ENCODE results near the gene PILRA.
"Not testable (repeated sequence)": the region's sequence is repeated elsewhere in the genome, so short reads cannot be mapped to it uniquely, and the experiment has no call there.

The PILRA gene

GRCh38 chr7:100381531-100382233, 8.4 kb downstream of the PILRA start:
- not testable (repeated sequence) for DNase-seq

DNA sequence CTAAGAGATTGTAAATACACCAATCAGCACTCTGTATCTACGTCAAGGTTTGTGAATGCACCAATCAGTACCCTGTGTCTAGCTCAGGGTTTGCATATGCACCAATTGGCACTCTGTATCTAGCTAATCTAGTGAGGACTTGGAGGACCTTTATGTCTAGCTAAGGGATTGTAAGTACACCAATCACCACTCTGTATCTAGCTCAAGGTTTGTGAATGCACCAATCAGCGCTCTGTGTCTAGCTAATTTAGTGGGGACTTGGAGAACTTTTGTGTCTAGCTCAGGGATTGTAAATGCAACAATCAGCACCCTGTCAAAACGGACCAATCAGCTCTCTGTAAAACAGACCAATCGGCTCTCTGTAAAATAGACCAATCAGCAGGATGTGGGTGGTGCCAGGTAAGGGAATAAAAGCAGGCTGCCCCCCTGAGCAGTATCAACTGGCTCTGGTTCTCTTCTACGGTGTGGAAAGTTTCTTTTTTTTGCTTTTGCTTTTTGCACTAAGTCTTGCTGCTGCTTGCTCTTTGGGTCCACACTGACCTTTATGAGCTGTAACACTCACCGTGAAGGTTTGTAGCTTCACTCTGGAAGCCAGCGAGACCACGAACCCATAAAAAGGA, 9.1 kb downstream of the PILRA start:
- DNase-seq = not testable (repeated sequence)

GRCh38 chr7:100384628-100385294, 11.5 kb downstream of the PILRA start:
- no peak for DNase-seq

GRCh38 chr7:100386940-100387339, 13.7 kb downstream of the PILRA start:
- no peak for DNase-seq

DNA sequence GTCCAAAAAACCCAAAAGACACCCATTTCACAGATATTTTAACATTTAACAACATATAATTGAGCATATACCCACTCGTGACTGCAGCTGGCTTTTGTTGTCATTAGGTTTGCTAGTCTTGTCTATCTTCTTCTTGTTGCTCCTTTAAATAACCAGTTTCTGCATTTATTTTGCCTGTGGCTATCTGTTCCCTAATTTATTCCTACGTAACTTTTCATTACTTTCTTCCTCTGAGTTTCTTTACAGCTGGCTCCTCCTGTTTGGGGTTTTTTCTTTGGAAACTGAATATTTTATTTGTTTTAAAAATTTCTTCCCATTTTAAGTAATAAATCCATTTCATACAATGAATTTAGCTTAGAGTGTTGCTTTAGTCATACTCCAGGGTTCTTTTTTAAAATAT, 14.4 kb downstream of the PILRA start:
- DNase-seq = no peak

GRCh38 chr7:100389437-100390088, 16.3 kb downstream of the PILRA start:
- no peak for DNase-seq

- DNase-seq = no peak
These were observed 17.2 kb downstream of the PILRA start for GRCh38 chr7:100390286-100391009.

DNA sequence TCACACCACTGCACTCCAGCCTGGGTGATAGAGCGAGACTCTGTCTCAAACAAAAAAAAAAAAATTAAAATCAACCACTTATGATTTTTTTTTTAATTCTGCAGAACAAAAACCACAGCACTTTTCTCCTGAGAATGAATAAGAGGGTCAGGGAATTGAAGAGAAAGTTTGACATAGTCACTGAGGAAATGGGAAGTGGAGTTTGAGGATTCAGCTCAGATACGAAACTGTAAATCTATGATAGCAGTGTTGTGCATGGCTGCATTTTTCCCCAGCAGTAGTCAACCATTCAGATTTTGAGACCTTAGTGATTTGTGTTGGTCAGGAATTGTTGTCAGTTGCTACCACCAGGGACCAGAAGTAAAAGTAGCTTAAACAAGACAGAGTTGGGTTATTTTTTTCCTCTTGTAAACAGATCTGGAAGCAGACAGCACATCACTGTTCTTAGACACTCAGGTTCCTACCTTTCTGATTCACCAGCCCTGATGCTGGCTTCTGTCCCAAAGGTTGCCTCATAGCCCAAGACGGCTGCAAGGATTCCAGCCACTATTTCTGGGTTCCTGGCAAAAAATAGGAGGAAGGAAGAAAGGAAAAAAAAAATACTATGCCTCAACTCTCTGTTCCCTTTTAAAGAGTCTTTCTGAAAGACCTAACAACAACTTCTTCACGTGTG, 20.1 kb downstream of the PILRA start:
- DNase-seq = no peak

DNA sequence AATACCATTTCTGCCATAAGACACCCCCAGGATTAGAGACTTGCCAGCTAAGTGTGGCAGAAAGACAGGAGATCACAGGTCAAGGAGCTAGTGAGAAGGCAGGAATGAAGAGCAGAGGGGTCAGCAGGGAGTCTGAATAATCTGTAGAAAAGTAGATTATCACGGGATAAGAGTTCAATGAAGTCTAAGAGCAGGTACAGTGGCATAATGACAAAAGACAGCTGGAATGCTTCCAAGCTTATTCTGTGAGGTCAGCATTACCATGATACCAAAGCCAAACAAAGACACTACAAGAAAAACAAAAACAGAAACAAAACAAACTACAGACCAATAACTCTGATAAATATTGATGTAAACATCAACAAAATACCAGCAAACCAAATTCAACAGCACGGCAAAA, 20.8 kb downstream of the PILRA start:
- DNase-seq = no peak

DNA sequence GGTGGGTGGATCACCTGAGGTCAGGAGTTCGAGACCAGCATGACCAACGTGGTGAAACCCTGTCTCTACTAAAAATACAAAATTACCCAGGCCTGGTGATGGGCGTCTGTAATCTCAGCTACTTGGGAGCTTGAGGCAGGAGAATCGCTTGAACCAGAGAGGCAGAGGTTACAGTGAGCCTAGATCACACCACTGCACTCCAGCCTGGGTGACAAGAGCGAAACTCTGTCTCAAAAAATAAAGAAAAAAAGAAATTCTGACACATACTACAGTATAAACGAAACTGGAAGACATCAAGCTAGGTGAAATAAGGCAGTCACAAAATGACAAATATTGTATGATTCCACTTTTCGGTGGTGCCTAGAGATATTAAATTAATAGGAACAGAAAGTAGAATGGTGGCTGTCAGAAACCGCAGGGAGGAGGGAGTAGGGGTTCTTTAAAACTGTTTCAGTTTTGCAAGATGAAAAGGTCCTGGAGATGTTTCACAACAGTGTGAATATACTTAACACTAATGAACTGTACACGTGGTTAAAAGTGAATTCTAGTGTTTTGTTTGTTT, 23.2 kb downstream of the PILRA start:
- DNase-seq = peak; percentile 69

GRCh38 chr7:100397315-100398081, 24.2 kb downstream of the PILRA start:
- DNase-seq = no peak

DNA sequence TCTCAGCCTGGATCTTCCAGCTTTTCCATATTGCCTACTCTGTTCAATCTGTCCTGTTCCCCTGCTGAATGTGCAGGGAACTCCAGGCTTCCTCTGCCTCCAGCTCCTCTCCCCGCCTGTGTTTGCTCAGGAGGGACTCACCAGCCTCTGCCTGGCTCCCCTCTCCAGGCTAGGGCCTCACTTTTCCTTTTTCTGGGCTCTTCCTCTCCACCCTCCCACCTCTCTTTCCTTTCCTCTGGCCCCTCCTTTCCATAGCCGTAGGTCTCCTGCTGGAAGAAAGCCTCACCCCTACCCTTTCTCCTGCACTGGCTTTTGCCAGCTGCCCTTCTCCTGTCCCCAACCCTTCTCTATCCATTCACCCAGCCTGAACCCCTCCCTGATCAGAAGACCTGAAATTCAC, 25.0 kb downstream of the PILRA start:
- DNase-seq = no peak

- DNase-seq = no peak
These were observed 26.8 kb downstream of the PILRA start for GRCh38 chr7:100400041-100400440.

- peak; percentile 11 for DNase-seq
These were observed 27.4 kb downstream of the PILRA start for GRCh38 chr7:100400656-100401055.

GRCh38 chr7:100401811-100402210, 28.5 kb downstream of the PILRA start:
- no peak for DNase-seq

DNA sequence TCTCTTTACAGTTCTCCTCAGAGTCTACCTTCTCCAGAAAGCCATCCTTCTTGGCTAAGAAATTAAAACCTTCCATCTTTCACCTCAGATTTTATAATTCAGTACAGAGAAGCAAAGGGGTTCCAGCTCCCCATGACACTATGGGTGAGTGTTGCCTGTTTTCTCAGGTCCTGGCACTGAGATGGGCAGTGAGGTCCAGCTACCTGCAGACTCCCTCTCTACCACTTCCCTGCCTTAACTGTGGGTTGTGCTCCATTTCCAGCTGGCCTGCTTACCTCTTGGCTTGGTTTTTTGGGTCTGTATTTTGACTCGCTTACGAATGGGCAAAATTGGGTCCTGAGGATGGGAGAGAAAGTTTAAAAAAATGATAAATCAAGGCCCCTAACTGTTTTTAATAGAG, 29.0 kb downstream of the PILRA start:
- no peak for DNase-seq

DNA sequence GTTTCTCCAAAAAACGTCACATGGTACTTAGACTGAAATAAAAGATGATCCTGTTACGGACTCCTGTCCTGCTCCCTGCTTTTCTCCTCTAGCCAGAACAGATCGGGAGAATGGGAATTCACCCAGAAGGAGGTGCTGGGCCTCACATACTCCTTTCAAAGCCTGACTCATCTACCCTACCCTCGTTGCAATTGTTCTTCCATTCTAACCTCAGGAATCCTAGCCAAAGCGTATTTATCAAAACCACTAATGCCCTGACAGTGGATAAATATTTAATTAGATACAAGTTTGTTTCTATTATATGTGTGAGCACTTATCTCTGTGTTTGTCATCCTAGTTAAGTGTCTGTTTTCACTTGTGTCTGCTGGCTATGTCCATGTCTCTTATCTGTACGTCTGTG, 33.5 kb downstream of the PILRA start:
- no peak for DNase-seq

- peak; percentile 13 for DNase-seq
These were observed 34.2 kb downstream of the PILRA start for GRCh38 chr7:100407285-100408180.

GRCh38 chr7:100411101-100411500, 37.8 kb downstream of the PILRA start:
- no peak for DNase-seq

- no peak for DNase-seq
These were observed 40.1 kb downstream of the PILRA start for GRCh38 chr7:100413346-100413745.

Measured in stimulated activated CD4-positive, alpha-beta T cell treated with anti-CD3 and anti-CD28 coated beads, Interleukin-1b, Interleukin-23, amount 100 ng/mL, for 48 hours (primary cell).